Measurements from ENCODE around the gene GPR42. TPM values are rescaled to one million over a fixed set of nuclear protein-coding genes. Genes with fewer than 3 reads are reported as not detected.

GPR42 gene
- total RNA-seq, result not detected
- polyA plus RNA-seq, result not detected

GRCh38 chr19:35370722-35371121 lies at the start of gene GPR42:
Gene GPR42 (plus strand): TSS chr19:35371068. CDS start chr19:35371360, 292 bp downstream.
- Histone ChIP-seq H3K27ac (ENCODE audit: low read depth, low read length) (no peak within 1 kb of the TSS), H3K9me3 (ENCODE audit: low read length) (no peaks in the 10 kb centered on the region), H3K4me1 (ENCODE audit: insufficient read depth, low read length) (no peaks in the 10 kb centered on the region), H3K27me3 (ENCODE audit: insufficient read depth, low read length, poor library complexity, severe bottlenecking) (no peaks in the 10 kb centered on the region), H3K4me3 (ENCODE audit: low read length) (no peak within 1 kb of the TSS), H3K36me3 (ENCODE audit: insufficient read depth, low read length) (no peaks in the 10 kb centered on the region)
- CTCF ChIA-PET, result no interaction called here
- Mint-ChIP-seq H3K36me3 (no peaks in the 10 kb centered on the region), H3K27me3 (peaks cover 11 to 15% of the 10 kb centered on the region in 2 donors), H3K9me3 (no peaks in the 10 kb centered on the region), H3K4me1 (peaks cover 0 to 8% (median 2%) of the 10 kb centered on the region in 3 donors), H3K27ac (no peak within 1 kb of the TSS), H3K4me3 (no peak within 1 kb of the TSS)
- no peak for DNase-seq
- POLR2A ChIA-PET, result no interaction called here

GRCh38 chr19:35321291-35321690 lies 49.6 kb upstream of the GPR42 start:
- Mint-ChIP-seq H3K4me1 (peaks cover 2 to 6% (median 3%) of the 10 kb centered on the region in 3 donors), H3K4me3 (no peak overlapping the region), H3K27ac (no peak overlapping the region), H3K27me3 (peaks cover 8 to 9% of the 10 kb centered on the region in 2 donors), H3K9me3 (peaks cover 0 to 9% (median 0%) of the 10 kb centered on the region in 5 donors), H3K36me3 (no peaks in the 10 kb centered on the region)
- no peaks in the 10 kb centered on the region for H3K9me3 ChIP-seq (ENCODE audit: low read length)
- no peaks in the 10 kb centered on the region for H3K4me1 ChIP-seq (ENCODE audit: insufficient read depth, low read length)
- H3K27me3 ChIP-seq (ENCODE audit: insufficient read depth, low read length, poor library complexity, severe bottlenecking), result no peaks in the 10 kb centered on the region
- H3K27ac ChIP-seq (ENCODE audit: low read depth, low read length), result no peak overlapping the region
- H3K36me3 ChIP-seq (ENCODE audit: insufficient read depth, low read length), result no peaks in the 10 kb centered on the region
- no peak overlapping the region for H3K4me3 ChIP-seq (ENCODE audit: low read length)
- no peak for DNase-seq
- ChIA-PET CTCF (no interaction called here), POLR2A (no interaction called here)

- H3K9me3 ChIP-seq (ENCODE audit: low read length), result no peaks in the 10 kb centered on the region
These were observed 48.9 kb upstream of the GPR42 start for GRCh38 chr19:35322014-35322413.

GRCh38 chr19:35327642-35328041 lies 43.2 kb upstream of the GPR42 start:
- POLR2A ChIA-PET, result no interaction called here
- H3K36me3 Mint-ChIP-seq, result no peaks in the 10 kb centered on the region
- no peak overlapping the region for H3K4me3 Mint-ChIP-seq
- Histone ChIP-seq H3K36me3 (ENCODE audit: insufficient read depth, low read length) (no peaks in the 10 kb centered on the region), H3K27me3 (ENCODE audit: insufficient read depth, low read length, poor library complexity, severe bottlenecking) (peaks cover 1% of the 10 kb centered on the region), H3K9me3 (ENCODE audit: low read length) (no peaks in the 10 kb centered on the region), H3K27ac (ENCODE audit: low read depth, low read length) (no peak overlapping the region), H3K4me1 (ENCODE audit: insufficient read depth, low read length) (peaks cover 2% of the 10 kb centered on the region), H3K4me3 (ENCODE audit: low read length) (no peak overlapping the region)
- no peak for DNase-seq
- H3K9me3 Mint-ChIP-seq, result no peaks in the 10 kb centered on the region
- peaks cover 5 to 38% of the 10 kb centered on the region in 2 donors for H3K27me3 Mint-ChIP-seq
- CTCF ChIA-PET, result no interaction called here
- H3K4me1 Mint-ChIP-seq, result peaks cover 0 to 2% (median 1%) of the 10 kb centered on the region in 3 donors
- no peak overlapping the region for H3K27ac Mint-ChIP-seq

More at GRCh38 chr19:35322014-35322413, 48.9 kb upstream of the GPR42 start:
- peaks cover 8 to 9% of the 10 kb centered on the region in 2 donors for H3K27me3 Mint-ChIP-seq
- peaks cover 0 to 9% (median 0%) of the 10 kb centered on the region in 5 donors for H3K9me3 Mint-ChIP-seq
- CTCF ChIA-PET, result no interaction called here
- no peak overlapping the region for H3K4me3 Mint-ChIP-seq
- Histone ChIP-seq H3K27ac (ENCODE audit: low read depth, low read length) (no peak overlapping the region), H3K4me3 (ENCODE audit: low read length) (no peak overlapping the region), H3K36me3 (ENCODE audit: insufficient read depth, low read length) (no peaks in the 10 kb centered on the region), H3K4me1 (ENCODE audit: insufficient read depth, low read length) (no peaks in the 10 kb centered on the region), H3K27me3 (ENCODE audit: insufficient read depth, low read length, poor library complexity, severe bottlenecking) (no peaks in the 10 kb centered on the region)
- H3K27ac Mint-ChIP-seq, result no peak overlapping the region
- POLR2A ChIA-PET, result no interaction called here
- DNase-seq, result no peak
- peaks cover 2 to 6% (median 3%) of the 10 kb centered on the region in 3 donors for H3K4me1 Mint-ChIP-seq
- no peaks in the 10 kb centered on the region for H3K36me3 Mint-ChIP-seq

- no peaks in the 10 kb centered on the region for H3K36me3 Mint-ChIP-seq
- CTCF ChIA-PET, result interaction anchor here (0.6 kb wide), 1 partner anchor 273 kb away, joined by 3 read pairs; no protein-coding TSS in a partner anchor
- Histone ChIP-seq H3K27me3 (ENCODE audit: insufficient read depth, low read length, poor library complexity, severe bottlenecking) (peaks cover 7% of the 10 kb centered on the region), H3K4me3 (ENCODE audit: low read length) (no peak within 1 kb of the TSS), H3K36me3 (ENCODE audit: insufficient read depth, low read length) (no peaks in the 10 kb centered on the region), H3K9me3 (ENCODE audit: low read length) (no peaks in the 10 kb centered on the region), H3K4me1 (ENCODE audit: insufficient read depth, low read length) (peaks cover 6% of the 10 kb centered on the region), H3K27ac (ENCODE audit: low read depth, low read length) (no peak within 1 kb of the TSS)
- peaks cover 3 to 8% (median 7%) of the 10 kb centered on the region in 3 donors for H3K4me1 Mint-ChIP-seq
- POLR2A ChIA-PET, result no interaction called here
- peaks cover 7 to 49% of the 10 kb centered on the region in 2 donors for H3K27me3 Mint-ChIP-seq
- H3K27ac Mint-ChIP-seq, result peak within 1 kb of the TSS in 1 of 8 donors; percentile 90
- no peak within 1 kb of the TSS for H3K4me3 Mint-ChIP-seq
- H3K9me3 Mint-ChIP-seq, result no peaks in the 10 kb centered on the region
- no peak for DNase-seq
These were observed 42.0 kb upstream of the GPR42 start, which contains the start of gene CD22 for GRCh38 chr19:35328851-35329285. Gene CD22 (plus strand): TSS chr19:35329187. CDS start chr19:35332041, 2,854 bp downstream.

- POLR2A ChIA-PET, result no interaction called here
- Histone ChIP-seq H3K9me3 (ENCODE audit: low read length) (no peaks in the 10 kb centered on the region), H3K4me1 (ENCODE audit: insufficient read depth, low read length) (peaks cover 6% of the 10 kb centered on the region), H3K27ac (ENCODE audit: low read depth, low read length) (no peak overlapping the region), H3K4me3 (ENCODE audit: low read length) (no peak overlapping the region), H3K27me3 (ENCODE audit: insufficient read depth, low read length, poor library complexity, severe bottlenecking) (peaks cover 7% of the 10 kb centered on the region), H3K36me3 (ENCODE audit: insufficient read depth, low read length) (no peaks in the 10 kb centered on the region)
- Mint-ChIP-seq H3K4me3 (no peak overlapping the region), H3K4me1 (peaks cover 3 to 8% (median 7%) of the 10 kb centered on the region in 3 donors), H3K9me3 (no peaks in the 10 kb centered on the region), H3K36me3 (no peaks in the 10 kb centered on the region), H3K27ac (no peak overlapping the region), H3K27me3 (peaks cover 7 to 53% of the 10 kb centered on the region in 2 donors)
- no peak for DNase-seq
- CTCF ChIA-PET, result no interaction called here
These were observed 41.5 kb upstream of the GPR42 start for GRCh38 chr19:35329323-35329722.

GRCh38 chr19:35330475-35330874 lies 40.4 kb upstream of the GPR42 start:
- Histone ChIP-seq H3K4me3 (ENCODE audit: low read length) (no peak overlapping the region), H3K9me3 (ENCODE audit: low read length) (no peaks in the 10 kb centered on the region), H3K36me3 (ENCODE audit: insufficient read depth, low read length) (no peaks in the 10 kb centered on the region), H3K4me1 (ENCODE audit: insufficient read depth, low read length) (peaks cover 6% of the 10 kb centered on the region), H3K27me3 (ENCODE audit: insufficient read depth, low read length, poor library complexity, severe bottlenecking) (peaks cover 7% of the 10 kb centered on the region), H3K27ac (ENCODE audit: low read depth, low read length) (no peak overlapping the region)
- no peak overlapping the region for H3K4me3 Mint-ChIP-seq
- no peaks in the 10 kb centered on the region for H3K36me3 Mint-ChIP-seq
- H3K27me3 Mint-ChIP-seq, result peaks cover 8 to 59% of the 10 kb centered on the region in 2 donors
- H3K27ac Mint-ChIP-seq, result peak overlapping the region in 3 of 8 donors; percentile 25 to 84 (median 33)
- H3K4me1 Mint-ChIP-seq, result peaks cover 3 to 8% (median 7%) of the 10 kb centered on the region in 3 donors
- DNase-seq, result no peak
- POLR2A ChIA-PET, result no interaction called here
- no peaks in the 10 kb centered on the region for H3K9me3 Mint-ChIP-seq
- CTCF ChIA-PET, result no interaction called here

GRCh38 chr19:35331551-35332214 lies 39.2 kb upstream of the GPR42 start:
- Mint-ChIP-seq H3K27ac (no peak overlapping the region), H3K27me3 (peaks cover 9 to 64% of the 10 kb centered on the region in 2 donors), H3K4me3 (no peak overlapping the region), H3K9me3 (no peaks in the 10 kb centered on the region), H3K36me3 (no peaks in the 10 kb centered on the region), H3K4me1 (peaks cover 3 to 8% (median 7%) of the 10 kb centered on the region in 3 donors)
- no peaks in the 10 kb centered on the region for H3K36me3 ChIP-seq (ENCODE audit: insufficient read depth, low read length)
- peaks cover 7% of the 10 kb centered on the region for H3K27me3 ChIP-seq (ENCODE audit: insufficient read depth, low read length, poor library complexity, severe bottlenecking)
- ChIA-PET CTCF (interaction anchor here (1.5 kb wide), 1 partner anchor 136 kb away, joined by 5 read pairs; no protein-coding TSS in a partner anchor), POLR2A (no interaction called here)
- no peak for DNase-seq
- H3K27ac ChIP-seq (ENCODE audit: low read depth, low read length), result no peak overlapping the region
- no peaks in the 10 kb centered on the region for H3K9me3 ChIP-seq (ENCODE audit: low read length)
- H3K4me3 ChIP-seq (ENCODE audit: low read length), result no peak overlapping the region
- peaks cover 6% of the 10 kb centered on the region for H3K4me1 ChIP-seq (ENCODE audit: insufficient read depth, low read length)
